Astrocyte of the spinal cord (primary cell): ENCODE measurements around the gene NCAPD2.

Experiments
- DNase-seq: peaks from one replicate; pipeline ENCODE4 v3.0.0; 2011; ENCODE audit warnings: low read depth, low spot score
- H3K4me3 ChIP-seq: 2 replicates; pipeline ENCODE4 v1.5.1; 2011; ENCODE audit warnings: low read depth, mild to moderate bottlenecking, low read length, moderate library complexity
- in situ Hi-C: cut with HindIII; loops from 2 replicates; pipeline ENCODE4 v1.10.0; 2017; ENCODE audit warnings: low sequenced_read_pairs
- TF ChIP-seq, protein P1 (sequence below): IDR thresholded peaks from 2 replicates; pipeline ENCODE4 v1.5.1; 2012; ENCODE audit warnings: low read depth, mild to moderate bottlenecking, low read length, inconsistent platforms

NCAPD2 gene

DNA sequence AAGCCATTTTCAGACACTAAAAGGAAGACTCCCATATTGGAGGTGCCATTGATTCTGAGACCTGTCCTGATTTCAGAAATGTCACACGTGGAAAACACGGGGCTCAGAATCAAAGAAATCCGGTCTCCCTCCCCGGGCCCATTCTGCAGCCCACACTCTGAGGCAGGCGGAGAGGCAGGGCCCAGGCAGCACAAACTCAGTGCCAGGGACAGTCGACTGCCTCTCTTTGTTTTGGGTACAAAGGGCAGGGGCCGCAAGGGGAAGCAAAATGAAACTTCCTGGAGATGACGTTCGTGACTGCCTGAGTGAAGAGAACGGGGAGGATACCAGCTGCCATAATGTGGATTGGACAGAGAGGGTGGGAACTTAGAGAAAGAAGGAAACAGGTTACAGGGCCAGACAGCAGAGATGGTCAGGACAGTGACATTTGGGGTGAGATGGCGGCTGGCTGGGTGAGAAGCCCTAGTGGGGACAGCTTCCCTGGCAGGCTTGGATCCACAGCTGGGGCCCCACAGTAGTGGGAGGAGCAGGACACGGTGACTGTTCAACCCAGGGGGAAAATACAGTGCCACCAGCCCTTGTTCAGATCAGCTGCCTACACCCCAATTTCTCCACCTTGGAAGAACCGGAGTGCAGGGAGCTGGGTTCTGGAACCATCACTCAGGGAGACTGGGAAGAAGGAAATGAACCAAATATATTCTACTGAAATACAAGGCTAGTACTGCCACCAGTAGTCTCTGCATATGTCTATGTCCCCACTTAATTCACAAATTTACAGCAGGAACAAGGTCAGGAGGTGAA lies 48.5 kb downstream of the NCAPD2 start:
- TF ChIP-seq, protein P1, sequence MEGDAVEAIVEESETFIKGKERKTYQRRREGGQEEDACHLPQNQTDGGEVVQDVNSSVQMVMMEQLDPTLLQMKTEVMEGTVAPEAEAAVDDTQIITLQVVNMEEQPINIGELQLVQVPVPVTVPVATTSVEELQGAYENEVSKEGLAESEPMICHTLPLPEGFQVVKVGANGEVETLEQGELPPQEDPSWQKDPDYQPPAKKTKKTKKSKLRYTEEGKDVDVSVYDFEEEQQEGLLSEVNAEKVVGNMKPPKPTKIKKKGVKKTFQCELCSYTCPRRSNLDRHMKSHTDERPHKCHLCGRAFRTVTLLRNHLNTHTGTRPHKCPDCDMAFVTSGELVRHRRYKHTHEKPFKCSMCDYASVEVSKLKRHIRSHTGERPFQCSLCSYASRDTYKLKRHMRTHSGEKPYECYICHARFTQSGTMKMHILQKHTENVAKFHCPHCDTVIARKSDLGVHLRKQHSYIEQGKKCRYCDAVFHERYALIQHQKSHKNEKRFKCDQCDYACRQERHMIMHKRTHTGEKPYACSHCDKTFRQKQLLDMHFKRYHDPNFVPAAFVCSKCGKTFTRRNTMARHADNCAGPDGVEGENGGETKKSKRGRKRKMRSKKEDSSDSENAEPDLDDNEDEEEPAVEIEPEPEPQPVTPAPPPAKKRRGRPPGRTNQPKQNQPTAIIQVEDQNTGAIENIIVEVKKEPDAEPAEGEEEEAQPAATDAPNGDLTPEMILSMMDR = no peak
- no peak overlapping the region for H3K4me3 ChIP-seq
- in situ Hi-C loops = no loop called here
- no peak for DNase-seq

DNA sequence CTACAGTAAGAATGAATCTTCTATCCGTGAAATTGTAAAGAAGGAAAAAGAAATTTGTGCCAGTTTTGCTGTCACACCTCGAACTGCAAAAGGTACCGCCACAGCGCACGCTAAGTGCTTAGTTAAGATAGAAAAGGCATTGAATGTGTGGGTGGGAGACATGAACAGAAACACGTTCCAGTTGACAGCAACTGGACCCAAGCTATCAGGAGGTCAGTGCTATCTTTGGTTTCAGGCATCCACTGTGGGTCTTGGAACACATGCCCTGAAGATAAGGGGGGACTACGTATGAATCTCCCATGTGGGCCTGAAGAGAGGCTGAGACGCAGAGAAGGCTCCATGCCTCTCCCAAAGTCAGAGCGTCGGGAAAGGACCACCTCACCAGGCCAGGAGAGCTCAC lies 52.1 kb downstream of the NCAPD2 start:
- TF ChIP-seq, protein P1 = no peak
- no peak for DNase-seq
- no peak overlapping the region for H3K4me3 ChIP-seq
- in situ Hi-C loops = no loop called here

DNA sequence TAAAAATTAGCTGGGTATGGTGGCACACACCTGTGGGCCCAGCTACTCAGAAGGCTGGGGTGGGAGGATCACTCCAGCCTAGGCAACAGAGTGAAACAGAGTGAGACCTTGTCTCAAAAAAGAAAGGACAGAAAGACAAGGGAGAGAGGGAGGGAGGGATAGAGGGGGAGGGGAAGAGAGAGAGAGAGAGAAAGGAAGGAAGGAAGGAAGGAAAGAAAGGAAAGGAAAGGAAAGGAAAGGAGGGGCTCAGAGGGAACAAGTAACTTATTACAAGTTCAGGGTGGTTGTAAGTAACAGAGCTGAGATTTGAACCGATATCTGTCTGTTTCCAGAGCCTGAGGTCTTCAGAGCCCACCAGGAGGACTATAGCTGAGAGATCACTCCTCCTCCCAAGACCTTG lies 53.7 kb downstream of the NCAPD2 start:
- no peak for DNase-seq
- in situ Hi-C loops = no loop called here
- TF ChIP-seq, protein P1 = no peak
- H3K4me3 ChIP-seq = no peak overlapping the region

DNA sequence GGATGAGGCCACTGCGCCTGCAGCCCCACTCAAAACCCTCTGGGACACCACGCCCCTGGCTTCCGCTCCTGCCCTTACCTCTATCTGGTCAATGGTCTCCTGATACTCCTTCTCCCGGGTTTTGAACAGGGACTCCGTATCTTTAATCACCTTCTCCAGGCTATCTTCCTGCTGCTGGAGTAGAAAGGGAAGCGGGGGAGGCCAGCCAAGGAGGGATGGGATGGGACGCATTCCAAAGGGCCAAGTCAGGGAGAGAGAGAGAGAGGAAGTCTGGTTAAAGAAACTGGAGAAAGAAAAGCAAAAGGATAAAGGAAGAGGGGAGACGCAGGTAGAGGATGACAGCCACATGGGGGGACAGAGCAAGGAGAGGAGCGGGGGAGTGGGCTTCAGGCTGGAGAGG lies 54.1 kb downstream of the NCAPD2 start:
- in situ Hi-C loops = no loop called here

DNA sequence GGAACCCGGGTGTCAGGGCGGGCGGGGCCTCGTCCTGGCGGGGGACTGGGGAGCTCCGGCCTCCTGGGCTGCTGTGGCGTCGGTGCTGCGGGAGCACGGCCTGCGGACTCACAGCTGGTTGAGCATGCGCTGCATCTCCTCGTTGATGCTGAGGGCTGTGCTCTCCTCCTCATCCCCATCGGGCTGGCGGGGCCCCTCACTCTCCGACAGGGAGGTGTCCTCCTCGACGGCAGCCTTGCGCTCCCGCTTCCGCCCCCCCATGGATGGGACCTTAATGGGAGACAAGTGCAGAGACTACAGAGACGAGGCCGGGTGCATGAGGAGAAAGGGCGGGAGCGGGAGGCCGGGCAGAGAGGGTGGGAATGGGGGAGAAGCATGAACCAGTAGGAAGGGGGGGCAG lies 54.7 kb downstream of the NCAPD2 start:
- DNase-seq = no peak
- H3K4me3 ChIP-seq = no peak overlapping the region
- TF ChIP-seq, protein P1 = no peak
- in situ Hi-C loops = no loop called here

More for the DNA sequence above, 54.1 kb downstream of the NCAPD2 start:
- DNase-seq = peak; percentile 79
- TF ChIP-seq, protein P1 = no peak
- no peak overlapping the region for H3K4me3 ChIP-seq

DNA sequence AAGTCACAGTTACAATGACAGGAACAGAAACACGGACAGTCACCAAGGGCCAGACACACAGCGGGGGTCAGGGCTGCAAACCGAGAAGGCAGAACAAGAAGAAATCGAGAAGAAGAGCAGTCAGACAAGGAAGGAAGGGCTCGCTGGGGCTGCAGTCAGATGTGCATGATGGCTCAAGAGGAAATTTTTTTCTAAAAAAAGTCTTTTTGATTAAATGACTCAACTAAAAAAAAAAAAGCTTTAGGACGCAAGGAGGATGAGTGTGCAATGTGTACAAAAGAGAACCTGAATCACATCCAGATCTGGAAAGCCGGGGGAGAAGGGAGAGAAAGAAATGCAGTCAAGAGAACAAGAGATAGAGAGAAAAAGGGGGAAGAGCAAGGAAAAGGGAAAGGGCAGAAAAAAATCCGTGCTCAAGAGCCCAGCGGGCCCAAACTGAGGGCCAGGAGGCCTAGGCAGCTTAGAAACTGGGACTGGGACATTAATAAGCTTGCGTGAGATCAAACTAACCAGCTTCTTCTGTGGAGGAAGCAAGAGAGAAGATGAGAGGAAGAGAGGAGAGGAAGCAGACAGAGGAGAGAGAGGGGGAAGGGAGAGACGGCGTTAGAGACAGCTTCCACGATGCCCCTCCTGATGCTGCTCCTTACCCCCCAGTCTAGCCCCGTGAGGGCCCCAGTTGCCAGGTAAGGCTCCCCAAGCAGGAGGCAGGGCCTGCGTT lies 55.2 kb downstream of the NCAPD2 start:
- H3K4me3 ChIP-seq = no peak overlapping the region
- in situ Hi-C loops = no loop called here
- peak; percentile 80 for DNase-seq

More for the DNA sequence above, 55.2 kb downstream of the NCAPD2 start:
- TF ChIP-seq, protein P1 = no peak
